Duodenal mucosa (tissue), 2 donors: ENCODE results near the gene GAB4.
"Not testable (repeated sequence)": the region's sequence is repeated elsewhere in the genome, so short reads cannot be mapped to it uniquely, and the experiment has no call there.

ENCODE experiments used
- H3K27ac ChIP-seq: one replicate; pipeline ENCODE4 v1.7.0; 2013; ENCODE audit warnings: low read depth, low read length
- H3K27me3 ChIP-seq, 2 donors: one replicate each; pipeline ENCODE4 v1.7.0; 2013; ENCODE audit warnings: low read length in 2 of 2, control low read depth in 1 of 2; ENCODE audit not compliant: insufficient read depth in 2 of 2, control insufficient read depth in 1 of 2
- H3K36me3 ChIP-seq, 2 donors: one replicate each; pipeline ENCODE4 v1.7.0; 2013; ENCODE audit warnings: low read length in 2 of 2, control low read depth in 1 of 2; ENCODE audit not compliant: insufficient read depth in 2 of 2, control insufficient read depth in 1 of 2
- H3K4me1 ChIP-seq, 2 donors: one replicate each; pipeline ENCODE4 v1.7.0; 2013; ENCODE audit warnings: low read length in 2 of 2, control low read depth in 1 of 2; ENCODE audit not compliant: insufficient read depth in 2 of 2, control insufficient read depth in 1 of 2
- H3K4me3 ChIP-seq, 2 donors: one replicate each; pipeline ENCODE4 v1.7.0; 2013; ENCODE audit warnings: low read length in 2 of 2, low read depth in 1 of 2
- H3K9ac ChIP-seq, 2 donors: one replicate each; pipeline ENCODE4 v1.7.0; 2013; ENCODE audit warnings: low read length in 2 of 2, low read depth in 1 of 2
- H3K9me3 ChIP-seq, 2 donors: one replicate each; pipeline ENCODE4 v1.7.0; 2013; ENCODE audit warnings: low read length in 2 of 2, control low read depth in 1 of 2; ENCODE audit not compliant: control insufficient read depth in 1 of 2

GAB4 gene

DNA sequence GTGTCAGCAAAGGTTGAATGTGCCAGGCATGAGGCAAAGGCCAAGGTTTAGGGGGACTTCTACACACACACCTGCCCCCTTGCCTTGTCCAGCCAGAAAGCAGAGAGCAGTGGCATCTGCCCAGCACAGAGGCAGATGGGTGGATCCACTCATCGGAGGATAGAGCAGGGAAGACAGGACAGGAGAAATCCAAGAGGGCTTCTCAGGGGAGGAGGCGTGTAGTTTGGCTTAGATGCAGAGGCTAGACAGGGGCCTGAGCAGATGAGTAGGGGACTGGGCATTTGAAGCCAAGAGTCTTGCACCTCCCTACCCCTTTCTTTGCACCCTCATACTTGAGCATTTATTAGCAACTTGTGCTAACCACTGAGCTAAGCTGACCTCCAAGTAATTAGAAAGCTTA, 26.5 kb upstream of the GAB4 start:
- not testable (repeated sequence) for H3K27me3 ChIP-seq, H3K27ac ChIP-seq, H3K9ac ChIP-seq, H3K9me3 ChIP-seq, H3K4me1 ChIP-seq, H3K4me3 ChIP-seq, H3K36me3 ChIP-seq

DNA sequence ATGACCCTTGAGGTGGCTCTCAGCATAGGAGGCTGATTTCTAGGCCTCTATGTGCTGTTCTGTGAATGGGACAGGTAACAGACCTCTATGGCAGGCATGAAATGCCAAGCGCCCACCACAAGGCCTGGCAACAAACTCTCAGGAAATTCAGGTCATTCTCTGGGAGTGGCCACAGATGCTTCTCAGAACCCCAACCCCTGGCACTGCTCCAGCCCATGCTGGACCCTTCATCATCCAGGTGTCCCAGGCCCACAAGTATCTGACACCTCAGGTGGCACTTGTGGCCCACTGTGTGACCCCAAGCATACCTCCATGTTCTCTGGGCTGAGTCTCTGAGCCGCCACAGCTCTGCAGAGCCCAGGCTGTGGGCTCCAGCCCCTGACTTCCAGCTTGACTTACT, 24.3 kb upstream of the GAB4 start:
- H3K27ac ChIP-seq, H3K9me3 ChIP-seq, H3K4me1 ChIP-seq, H3K36me3 ChIP-seq, H3K27me3 ChIP-seq, H3K4me3 ChIP-seq, H3K9ac ChIP-seq: not testable (repeated sequence)

DNA sequence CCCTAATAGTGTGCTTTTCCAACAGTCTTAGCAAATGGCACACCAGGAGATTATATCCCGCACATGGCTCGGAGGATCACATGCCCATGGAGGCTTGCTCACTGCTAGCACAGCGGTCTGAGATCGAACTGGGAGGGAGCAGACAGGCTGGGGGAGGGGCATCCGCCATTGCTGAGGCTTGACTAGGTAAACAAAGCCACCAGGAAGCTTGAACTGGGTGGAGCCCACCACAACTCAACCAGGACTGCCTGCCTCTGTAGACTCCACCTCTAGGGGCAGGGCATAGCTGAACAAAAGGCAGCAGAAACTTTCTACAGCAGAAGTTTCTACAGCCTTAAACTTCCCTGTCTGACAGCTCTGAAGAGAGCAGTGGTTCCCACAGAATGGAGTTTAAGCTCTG, 16.4 kb upstream of the GAB4 start:
- H3K27me3 ChIP-seq, H3K36me3 ChIP-seq, H3K27ac ChIP-seq, H3K9ac ChIP-seq, H3K4me3 ChIP-seq, H3K4me1 ChIP-seq, H3K9me3 ChIP-seq: not testable (repeated sequence)

DNA sequence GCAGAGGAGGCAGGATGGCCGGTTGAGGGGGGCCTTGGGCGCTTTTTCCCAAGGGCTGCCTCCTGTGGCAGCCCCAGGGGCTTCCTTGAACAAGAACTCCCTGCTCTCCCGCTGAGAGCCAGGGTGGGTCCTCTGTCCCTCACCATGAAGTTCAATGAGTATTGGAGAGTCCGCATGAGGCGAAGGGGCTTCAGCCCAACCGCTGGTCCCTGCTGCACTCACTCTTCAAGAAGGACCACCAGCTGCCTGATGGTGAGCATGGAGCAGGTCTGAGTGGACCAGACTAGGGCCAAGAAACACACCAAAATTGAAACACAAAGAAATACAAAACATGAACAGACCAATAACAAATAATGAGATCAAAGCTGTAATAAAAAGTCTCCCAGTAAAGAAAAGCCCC, 7.5 kb upstream of the GAB4 start:
- not testable (repeated sequence) for H3K9ac ChIP-seq, H3K4me1 ChIP-seq, H3K27me3 ChIP-seq

DNA sequence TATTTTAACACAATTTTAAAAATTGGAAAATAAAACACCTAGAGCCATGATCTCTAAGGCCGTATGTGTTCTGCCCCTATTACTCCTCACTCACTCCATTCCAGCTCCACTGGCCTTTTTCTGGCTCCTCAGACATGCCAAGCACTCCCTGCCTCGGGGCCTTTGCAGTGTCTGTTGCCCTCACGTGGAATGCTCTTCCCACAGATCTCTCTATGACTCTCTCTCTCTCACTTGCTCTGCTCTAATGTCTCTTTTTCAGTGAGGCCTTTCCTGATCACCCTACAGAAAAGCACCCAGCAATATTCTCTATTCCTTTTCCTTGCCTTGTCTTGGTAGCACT, 6.0 kb upstream of the GAB4 start:
- H3K9ac ChIP-seq, H3K36me3 ChIP-seq, H3K27ac ChIP-seq, H3K9me3 ChIP-seq, H3K27me3 ChIP-seq, H3K4me1 ChIP-seq, H3K4me3 ChIP-seq: not testable (repeated sequence)

More for the DNA sequence above, 7.5 kb upstream of the GAB4 start:
- not testable (repeated sequence) for H3K4me3 ChIP-seq, H3K27ac ChIP-seq, H3K36me3 ChIP-seq, H3K9me3 ChIP-seq

DNA sequence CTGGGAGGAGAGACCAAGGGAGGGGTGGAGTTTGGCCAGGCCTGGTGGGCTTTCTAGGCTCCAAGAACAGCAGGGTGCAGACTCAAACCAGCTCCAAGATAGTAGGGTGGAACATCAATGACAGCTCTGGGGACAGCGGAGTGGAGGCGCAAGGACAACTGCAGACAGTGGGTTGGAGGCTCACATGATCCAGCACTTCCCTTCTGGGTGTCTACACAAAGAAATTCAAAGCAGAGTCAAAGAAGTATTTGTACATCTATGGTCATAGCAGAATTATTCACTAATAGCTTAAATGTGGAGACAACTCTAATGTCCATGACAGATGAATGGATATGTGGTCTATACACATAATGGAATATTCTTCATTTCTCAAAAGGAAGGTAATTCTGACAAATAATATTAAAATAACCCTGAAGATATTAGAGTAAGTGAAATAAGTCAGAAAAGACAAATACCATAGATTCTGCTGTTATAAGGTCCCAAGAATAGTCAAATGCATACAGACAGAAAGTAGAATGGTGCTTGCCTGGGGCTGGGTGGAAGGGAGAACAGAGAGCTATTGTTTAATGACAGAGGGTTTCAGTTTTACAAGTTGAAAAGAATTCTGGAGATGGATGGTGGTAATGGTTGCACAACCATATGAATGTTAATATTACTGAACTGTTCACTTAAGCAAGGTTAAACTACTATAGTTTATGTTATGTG, 5.5 kb upstream of the GAB4 start:
- Histone ChIP-seq H3K4me1 (no peaks in the 10 kb centered on the region), H3K4me3 (no peak overlapping the region), H3K36me3 (no peaks in the 10 kb centered on the region), H3K9me3 (no peaks in the 10 kb centered on the region), H3K9ac (no peak overlapping the region), H3K27ac (no peak overlapping the region), H3K27me3 (no peaks in the 10 kb centered on the region)

DNA sequence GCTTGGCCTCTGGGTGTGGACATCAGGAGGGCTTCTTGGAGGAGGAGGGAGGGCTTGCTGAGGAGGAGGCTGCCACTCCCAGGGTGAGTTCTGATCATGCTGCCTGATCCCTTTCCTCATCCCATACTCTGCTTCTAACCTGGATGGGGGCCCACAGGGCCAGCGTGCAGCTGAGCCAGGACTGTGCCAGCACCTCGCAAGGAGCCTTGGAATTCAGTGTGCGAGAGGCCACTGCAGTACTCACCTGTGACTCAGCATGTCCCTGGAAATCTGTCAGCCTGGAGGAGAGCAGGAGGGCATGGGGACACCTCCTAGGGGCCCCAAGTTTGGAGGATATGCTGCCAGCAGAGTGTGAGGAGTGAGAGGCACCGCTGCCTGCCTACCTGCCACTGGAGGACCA, 4.2 kb upstream of the GAB4 start:
- no peak overlapping the region for H3K27ac ChIP-seq
- no peaks in the 10 kb centered on the region for H3K36me3 ChIP-seq
- H3K4me1 ChIP-seq: no peaks in the 10 kb centered on the region
- H3K4me3 ChIP-seq: no peak overlapping the region
- no peak overlapping the region for H3K9ac ChIP-seq
- no peaks in the 10 kb centered on the region for H3K27me3 ChIP-seq
- no peaks in the 10 kb centered on the region for H3K9me3 ChIP-seq

DNA sequence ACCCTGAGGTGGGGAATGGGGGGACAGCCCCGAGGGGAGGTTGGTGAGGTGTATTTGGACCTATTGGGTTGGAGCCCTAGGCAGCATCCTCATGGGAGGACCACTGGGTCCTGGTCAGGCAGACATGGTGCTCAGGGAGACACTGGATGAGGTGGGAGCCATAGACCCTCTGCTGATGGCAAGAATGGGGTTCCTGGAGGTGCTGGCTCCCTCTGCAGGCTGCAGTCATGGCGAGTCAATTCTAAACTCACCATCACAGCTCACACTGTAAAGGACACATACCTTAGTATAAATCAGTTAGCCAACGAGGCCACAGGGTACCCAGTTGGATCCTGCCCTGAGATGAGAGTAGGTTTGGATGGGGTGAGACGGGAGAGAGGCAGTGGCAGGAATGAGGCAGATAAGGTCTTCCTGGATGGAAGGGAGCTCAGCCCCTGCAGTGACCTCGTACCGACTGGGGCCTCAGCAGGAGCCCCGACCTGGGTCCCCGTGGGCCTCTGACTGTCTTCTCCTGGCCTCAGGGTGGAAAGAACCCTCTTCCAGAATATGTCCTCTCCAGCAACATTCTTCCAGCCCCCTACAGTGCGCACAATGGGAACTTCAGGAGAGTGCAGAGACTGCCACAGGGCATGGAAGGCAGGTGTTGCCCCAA, 1.7 kb upstream of the GAB4 start:
- no peaks in the 10 kb centered on the region for H3K4me1 ChIP-seq
- no peaks in the 10 kb centered on the region for H3K36me3 ChIP-seq
- H3K9me3 ChIP-seq: no peaks in the 10 kb centered on the region
- H3K9ac ChIP-seq: no peak overlapping the region
- H3K4me3 ChIP-seq: no peak overlapping the region
- no peaks in the 10 kb centered on the region for H3K27me3 ChIP-seq
- H3K27ac ChIP-seq: no peak overlapping the region

DNA sequence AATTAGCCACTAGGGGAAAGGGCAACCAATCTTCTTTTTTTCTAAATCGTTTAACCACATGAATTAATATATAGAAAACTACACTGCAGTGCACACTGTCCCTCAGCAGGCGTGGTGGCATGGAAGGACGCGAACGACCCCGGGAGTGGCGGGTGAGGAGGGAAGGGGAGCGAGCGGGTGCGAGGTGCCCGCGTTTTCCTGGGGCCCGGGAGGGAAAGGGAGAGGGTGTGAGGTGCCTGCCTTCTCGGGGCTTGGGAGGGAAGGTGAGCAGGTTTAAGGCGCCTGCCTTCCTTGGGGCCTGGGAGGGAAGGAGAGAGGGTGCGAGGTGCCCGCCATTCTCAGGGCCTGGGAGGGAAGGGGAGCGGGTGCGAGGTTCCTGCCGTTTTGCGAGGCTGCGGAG, 765 bp downstream of the GAB4 start:
- Histone ChIP-seq H3K9me3 (peaks cover 0 to 3% of the 10 kb centered on the region in 2 donors), H3K27ac (no peak overlapping the region), H3K36me3 (no peaks in the 10 kb centered on the region), H3K4me3 (no peak overlapping the region), H3K9ac (no peak overlapping the region), H3K27me3 (no peaks in the 10 kb centered on the region), H3K4me1 (no peaks in the 10 kb centered on the region)

DNA sequence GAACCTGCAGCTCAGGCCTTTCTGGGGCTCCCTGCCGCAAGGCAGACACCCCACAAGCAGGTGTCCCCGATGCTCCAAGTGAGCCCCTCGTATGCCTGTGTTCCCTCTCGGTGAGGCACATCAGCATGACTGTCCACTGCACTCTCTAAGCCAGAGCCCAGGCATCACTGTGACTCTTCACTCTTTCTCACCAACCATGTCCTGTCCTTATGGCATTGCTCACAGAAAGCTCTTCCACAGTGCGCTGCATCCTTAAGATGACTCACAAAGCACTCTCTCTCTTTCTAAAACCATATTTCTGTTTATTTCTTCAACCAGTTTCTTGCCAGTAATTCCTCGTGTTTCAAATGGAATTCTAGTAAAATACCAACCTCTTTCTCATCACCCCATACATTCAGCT, 18.1 kb downstream of the GAB4 start:
- no peaks in the 10 kb centered on the region for H3K4me1 ChIP-seq
- no peaks in the 10 kb centered on the region for H3K9me3 ChIP-seq
- H3K27ac ChIP-seq: no peak overlapping the region
- no peak overlapping the region for H3K4me3 ChIP-seq
- H3K36me3 ChIP-seq: no peaks in the 10 kb centered on the region
- no peaks in the 10 kb centered on the region for H3K27me3 ChIP-seq
- no peak overlapping the region for H3K9ac ChIP-seq

DNA sequence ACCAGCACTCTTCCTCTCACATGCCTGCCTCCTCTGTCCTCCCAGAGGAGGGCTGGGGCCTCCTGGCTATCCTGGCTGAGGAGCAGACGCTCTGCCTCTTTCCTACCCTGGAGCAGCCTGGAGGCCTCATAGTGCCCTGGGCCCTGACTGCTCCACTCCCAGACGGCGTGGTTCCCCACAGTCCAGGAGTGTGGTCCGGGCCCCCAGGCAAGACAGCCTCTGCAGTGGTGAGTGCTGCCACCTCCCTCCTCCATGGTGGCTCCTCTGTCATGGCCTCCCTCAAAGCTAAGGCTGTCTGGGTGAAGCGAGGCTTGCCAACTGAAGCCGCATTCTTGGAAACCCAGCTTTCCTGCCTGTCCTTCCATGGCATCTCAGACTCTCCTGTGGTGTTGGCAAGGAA, 19.8 kb downstream of the GAB4 start:
- H3K36me3 ChIP-seq: no peaks in the 10 kb centered on the region
- no peak overlapping the region for H3K9ac ChIP-seq
- no peak overlapping the region for H3K27ac ChIP-seq
- no peaks in the 10 kb centered on the region for H3K27me3 ChIP-seq
- H3K9me3 ChIP-seq: peaks cover 3 to 9% of the 10 kb centered on the region in 2 donors
- H3K4me1 ChIP-seq: no peaks in the 10 kb centered on the region
- no peak overlapping the region for H3K4me3 ChIP-seq
